Measurements from ENCODE around the gene CRKL. TPM values are rescaled to one million over a fixed set of nuclear protein-coding genes. Genes with fewer than 3 reads are reported as not detected.
"Not testable (repeated sequence)": the region's sequence is repeated elsewhere in the genome, so short reads cannot be mapped to it uniquely, and the experiment has no call there.

Gene CRKL
- total RNA-seq, 1 experiment from 2014 or later: 35.4 TPM

GRCh38 chr22:20899827-20900423 is 17.3 kb upstream of the CRKL start:
- Histone ChIP-seq H3K79me2 (ENCODE audit: low read length) (no peaks in the 10 kb centered on the region), H4K20me1 (ENCODE audit: low read length) (no peaks in the 10 kb centered on the region), H3K27me3 (ENCODE audit: low read length) (no peaks in the 10 kb centered on the region), H3K9me2 (replicated peaks; ENCODE audit: low read length) (no peaks in the 10 kb centered on the region), H3K9ac (ENCODE audit: low read length) (no peak overlapping the region), H3K4me3 (ENCODE audit: low read length) (no peak overlapping the region), H3K27ac (ENCODE audit: low read length) (no peak overlapping the region), H3K9me3 (ENCODE audit: low read length) (no peaks in the 10 kb centered on the region), H3F3A (ENCODE audit: low read length, unreplicated experiment) (no peaks in the 10 kb centered on the region), H3K4me1 (ENCODE audit: insufficient read depth, low read length) (peaks cover 10% of the 10 kb centered on the region), H2AFZ (ENCODE audit: low read length) (no peak overlapping the region), H3K36me3 (ENCODE audit: low read depth, low read length) (no peaks in the 10 kb centered on the region), H3K4me2 (ENCODE audit: low read length) (no peak overlapping the region)
- TF ChIP-seq CTCF (conservative IDR thresholded peaks at IDR 0.05; ENCODE audit: low read depth, low read length) (no peak), EZH2phosphoT487 (IDR thresholded peaks at IDR 0.05; ENCODE audit: borderline replicate concordance, low read length) (no peak), EZH2 (IDR thresholded peaks at IDR 0.05; ENCODE audit: low read length, unreplicated experiment) (no peak)
- DNase-seq (no peak), ATAC-seq (no peak)
- BruUV-seq (replicated peaks): no TSS peak
- CTCF ChIA-PET: no interaction called here
- intact Hi-C loops (cut with micrococcal nuclease): no loop called here
- POLR2A ChIA-PET (ENCODE audit: unreplicated experiment): no interaction called here

GRCh38 chr22:20901093-20902033 is 15.8 kb upstream of the CRKL start:
- H3K9me3 ChIP-seq (ENCODE audit: low read length); H3K36me3 ChIP-seq (ENCODE audit: low read depth, low read length); H3K9me2 ChIP-seq (replicated peaks; ENCODE audit: low read length); intact Hi-C loops (cut with micrococcal nuclease); H3K4me2 ChIP-seq (ENCODE audit: low read length); H2AFZ ChIP-seq (ENCODE audit: low read length); BruUV-seq (replicated peaks); H4K20me1 ChIP-seq (ENCODE audit: low read length); H3K4me3 ChIP-seq (ENCODE audit: low read length); H3K27ac ChIP-seq (ENCODE audit: low read length); H3F3A ChIP-seq (ENCODE audit: low read length, unreplicated experiment); DNase-seq; H3K79me2 ChIP-seq (ENCODE audit: low read length); H3K9ac ChIP-seq (ENCODE audit: low read length); ATAC-seq; H3K27me3 ChIP-seq (ENCODE audit: low read length): not testable (repeated sequence)
- ChIA-PET CTCF (interaction anchor here (0.7 kb wide), 1 partner anchor 10 kb away, joined by 12 read pairs; no protein-coding TSS in a partner anchor), POLR2A (ENCODE audit: unreplicated experiment) (interaction anchor here (0.7 kb wide), 1 partner anchor 15 kb away, joined by 3 read pairs; no protein-coding TSS in a partner anchor)
- peaks cover 24% of the 10 kb centered on the region for H3K4me1 ChIP-seq (ENCODE audit: insufficient read depth, low read length)

- Histone ChIP-seq H3F3A (ENCODE audit: low read length, unreplicated experiment) (no peaks in the 10 kb centered on the region), H3K4me2 (ENCODE audit: low read length) (no peak overlapping the region), H3K79me2 (ENCODE audit: low read length) (no peaks in the 10 kb centered on the region), H3K9ac (ENCODE audit: low read length) (no peak overlapping the region), H3K27me3 (ENCODE audit: low read length) (no peaks in the 10 kb centered on the region), H3K4me3 (ENCODE audit: low read length) (no peak overlapping the region), H3K36me3 (ENCODE audit: low read depth, low read length) (no peaks in the 10 kb centered on the region), H3K4me1 (ENCODE audit: insufficient read depth, low read length) (peaks cover 24% of the 10 kb centered on the region), H3K27ac (ENCODE audit: low read length) (no peak overlapping the region), H3K9me3 (ENCODE audit: low read length) (no peaks in the 10 kb centered on the region), H4K20me1 (ENCODE audit: low read length) (no peaks in the 10 kb centered on the region), H2AFZ (ENCODE audit: low read length) (no peak overlapping the region), H3K9me2 (replicated peaks; ENCODE audit: low read length) (no peaks in the 10 kb centered on the region)
- TF ChIP-seq EZH2phosphoT487 (IDR thresholded peaks at IDR 0.05; ENCODE audit: borderline replicate concordance, low read length): no peak
- TF ChIP-seq EZH2 (IDR thresholded peaks at IDR 0.05; ENCODE audit: low read length, unreplicated experiment): no peak
- no peak for TF ChIP-seq CTCF (conservative IDR thresholded peaks at IDR 0.05; ENCODE audit: low read depth, low read length)
- BruUV-seq (replicated peaks): no TSS peak
- ATAC-seq (no peak), DNase-seq (no peak)
- intact Hi-C loops (cut with micrococcal nuclease): no loop called here
- ChIA-PET CTCF (no interaction called here), POLR2A (ENCODE audit: unreplicated experiment) (no interaction called here)
These were observed 14.1 kb upstream of the CRKL start for GRCh38 chr22:20903093-20903492.
